Measurements from ENCODE around the gene VPS37D.
"Not testable (repeated sequence)": the region's sequence is repeated elsewhere in the genome, so short reads cannot be mapped to it uniquely, and the experiment has no call there.

Gene VPS37D

DNA sequence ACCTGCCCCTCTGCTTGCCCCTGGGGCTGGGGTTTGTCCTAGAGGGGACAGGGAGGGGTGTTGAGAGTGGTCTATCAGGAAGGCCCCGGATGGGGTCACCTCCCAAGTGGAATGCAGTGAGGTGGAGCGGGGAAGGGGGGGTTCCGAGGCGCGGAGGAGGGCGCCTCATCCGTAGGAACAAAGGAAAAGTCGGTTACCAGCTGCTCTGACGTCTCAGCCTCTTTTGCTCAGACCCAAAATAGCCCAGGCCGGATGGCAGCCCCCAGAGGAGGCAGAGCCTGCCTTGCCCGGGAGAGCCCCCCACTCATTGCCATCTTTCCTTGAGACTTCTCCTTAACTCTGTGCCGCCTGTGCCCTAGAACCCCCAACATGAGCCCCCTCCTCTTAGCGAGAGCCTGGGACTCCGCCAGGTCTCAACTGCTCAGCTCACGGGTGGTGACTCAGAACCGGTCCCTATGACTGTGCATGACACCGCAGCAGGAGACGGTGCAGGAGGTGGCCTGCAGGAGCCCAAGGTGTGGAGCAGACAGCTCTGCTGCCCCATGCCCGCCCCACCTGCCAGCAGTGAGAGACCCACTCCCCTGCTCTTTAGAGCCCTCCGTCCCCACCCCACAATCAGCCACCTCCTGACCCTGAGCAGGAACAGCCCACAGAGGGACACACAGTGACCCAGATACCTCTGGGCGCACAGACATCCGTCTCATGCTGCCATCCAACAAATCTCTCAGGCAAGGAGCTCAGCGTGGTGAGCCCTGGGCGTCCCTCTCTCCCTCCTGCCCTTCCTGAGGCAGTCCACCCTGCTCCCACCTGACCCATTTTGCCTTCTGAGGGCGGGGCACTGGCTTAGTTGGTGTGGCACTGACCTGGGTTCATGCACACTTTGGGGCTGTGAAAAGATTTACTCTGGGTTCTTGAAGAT, 38.8 kb downstream of the VPS37D start:
- DNase-seq: peak in 1 of 2 donors; percentile 36

DNA sequence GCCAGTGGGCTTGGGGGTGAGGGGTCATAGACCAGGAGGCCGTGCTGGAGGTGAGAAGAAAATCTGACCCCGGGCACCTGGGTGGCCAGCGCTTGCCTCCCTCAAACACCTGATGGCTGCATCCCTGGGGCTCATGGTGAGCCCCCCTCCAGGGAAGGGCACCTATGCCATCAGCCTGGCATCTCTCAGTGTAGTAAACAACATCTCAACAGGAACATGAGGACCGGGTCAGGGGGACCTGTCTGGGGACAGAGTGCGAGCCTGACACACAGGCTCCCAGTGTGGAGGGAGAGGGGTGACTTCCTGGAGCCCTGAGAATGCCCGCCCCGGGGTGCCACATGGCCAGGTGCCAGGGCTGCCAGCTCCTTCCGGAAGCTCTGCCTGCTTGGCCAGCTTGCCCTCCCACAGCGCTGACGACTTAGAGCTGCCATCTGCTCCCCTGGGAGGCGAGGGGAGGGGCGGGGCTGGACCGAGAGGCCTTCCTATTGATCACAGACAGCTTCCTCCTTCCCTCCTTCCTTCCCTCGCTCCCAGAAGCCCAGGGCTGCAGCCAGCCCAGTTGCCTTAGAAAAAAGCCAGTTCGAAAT, 39.5 kb downstream of the VPS37D start:
- DNase-seq: no peak

DNA sequence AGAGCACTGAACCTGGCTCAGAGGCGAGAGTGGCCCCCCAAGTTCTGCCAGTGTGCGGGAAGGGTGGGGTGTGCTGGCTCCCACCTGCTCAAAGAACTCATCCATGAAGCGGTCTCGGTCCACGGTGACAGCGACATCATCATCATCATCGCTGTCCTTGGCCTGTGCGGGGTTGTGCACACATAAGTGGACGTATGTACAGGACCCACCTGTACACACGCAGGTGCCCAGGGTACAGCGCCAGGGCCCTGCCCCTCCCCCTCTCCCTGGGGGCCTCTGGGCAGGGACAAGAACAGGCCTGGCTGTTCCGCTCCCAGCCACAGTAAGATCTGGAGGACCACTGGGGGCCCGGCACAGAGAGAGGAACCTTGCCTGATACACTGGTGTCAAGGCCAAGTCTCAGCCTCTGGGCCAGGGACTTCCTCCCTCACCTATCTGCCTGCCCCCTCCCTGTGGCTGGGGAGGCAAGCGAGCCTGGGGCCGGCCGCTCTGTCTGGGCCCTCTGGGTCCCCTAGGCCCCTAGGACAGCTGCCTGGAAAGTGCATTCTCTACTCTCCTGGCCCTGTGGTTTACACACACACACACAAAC, 41.4 kb downstream of the VPS37D start:
- no peak for DNase-seq

DNA sequence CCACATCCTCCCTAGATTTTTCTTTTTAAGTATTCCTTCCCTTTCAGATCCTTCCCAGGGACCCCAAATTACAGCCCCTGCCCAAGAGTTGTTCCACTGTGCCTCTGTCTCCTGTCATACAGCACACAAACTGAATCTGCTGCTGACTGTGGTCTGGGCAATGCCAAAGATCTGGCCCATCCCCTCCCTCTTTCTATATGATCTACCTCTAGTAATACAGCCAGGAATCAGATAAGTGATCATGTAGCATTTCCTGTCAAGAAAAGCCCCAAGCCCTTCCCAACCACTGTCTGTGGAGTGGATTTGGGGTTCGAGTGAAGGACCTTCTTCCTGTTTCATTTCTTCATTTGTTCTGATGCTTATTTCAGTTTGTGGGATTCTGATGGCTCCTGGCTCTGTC, 45.1 kb downstream of the VPS37D start:
- no peak for DNase-seq

GRCh38 chr7:73713319-73713718, 45.7 kb downstream of the VPS37D start:
- DNase-seq: not testable (repeated sequence)

DNA sequence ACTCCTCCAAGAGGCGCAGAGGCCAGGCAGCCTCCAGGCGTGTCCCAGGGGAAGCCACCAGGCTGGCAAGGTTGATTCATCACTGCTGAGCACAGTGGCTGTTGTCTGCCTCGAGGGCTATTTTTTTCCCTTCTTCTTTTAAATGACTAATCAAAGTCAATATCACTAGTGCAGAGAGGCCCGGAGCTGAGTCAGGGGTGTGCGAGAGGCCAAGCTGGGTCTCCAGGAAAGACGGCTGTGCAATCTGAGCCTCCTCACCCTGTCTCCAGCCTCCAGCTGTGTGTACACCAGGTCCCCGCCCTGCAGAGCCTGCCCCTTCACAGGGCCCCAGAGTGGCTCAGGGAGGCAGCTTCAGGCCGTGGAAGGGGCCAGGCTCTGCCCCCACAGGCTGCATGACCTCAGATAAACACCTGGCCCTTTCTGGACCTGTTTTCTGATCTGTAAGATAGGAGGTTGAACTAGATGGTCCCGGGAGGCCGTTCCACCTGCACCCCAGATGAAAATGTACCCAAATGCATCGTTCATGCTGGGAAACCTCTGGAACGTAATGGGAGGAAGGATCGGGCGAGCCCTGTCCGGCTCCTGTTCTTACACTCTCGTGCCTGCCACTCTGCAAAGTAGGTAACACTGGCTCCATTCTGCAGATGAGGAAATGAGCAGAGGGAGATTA, 48.2 kb downstream of the VPS37D start:
- peak; percentile 60 to 62 for DNase-seq

DNA sequence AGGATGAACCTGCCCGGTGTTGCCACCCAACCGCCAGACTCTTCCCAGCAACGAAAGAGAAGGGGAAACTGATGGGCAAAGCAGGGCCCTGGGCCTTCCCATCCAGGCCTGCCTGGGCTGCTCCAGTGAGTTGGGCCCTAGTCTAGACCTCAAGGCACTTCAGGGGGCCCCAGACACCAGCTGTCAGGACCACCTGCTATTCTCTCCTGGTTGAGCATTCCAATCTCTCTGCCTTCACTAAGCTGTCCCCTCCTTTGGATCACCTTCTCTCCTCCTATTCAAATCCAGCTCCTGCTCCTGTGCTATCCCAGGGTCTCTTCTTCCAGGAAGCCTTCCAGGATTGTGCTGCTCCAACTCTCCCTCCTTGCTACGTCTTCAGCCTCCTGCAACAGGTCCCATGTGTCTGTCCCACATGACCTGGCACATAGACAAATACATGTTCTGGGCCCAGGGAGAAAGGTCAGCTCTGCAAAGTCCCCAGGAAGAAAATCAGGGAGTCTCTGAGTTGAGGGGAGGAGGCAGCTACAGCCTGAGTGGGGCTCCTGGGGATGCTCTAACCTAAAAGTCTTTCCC, 48.8 kb downstream of the VPS37D start:
- no peak for DNase-seq

DNA sequence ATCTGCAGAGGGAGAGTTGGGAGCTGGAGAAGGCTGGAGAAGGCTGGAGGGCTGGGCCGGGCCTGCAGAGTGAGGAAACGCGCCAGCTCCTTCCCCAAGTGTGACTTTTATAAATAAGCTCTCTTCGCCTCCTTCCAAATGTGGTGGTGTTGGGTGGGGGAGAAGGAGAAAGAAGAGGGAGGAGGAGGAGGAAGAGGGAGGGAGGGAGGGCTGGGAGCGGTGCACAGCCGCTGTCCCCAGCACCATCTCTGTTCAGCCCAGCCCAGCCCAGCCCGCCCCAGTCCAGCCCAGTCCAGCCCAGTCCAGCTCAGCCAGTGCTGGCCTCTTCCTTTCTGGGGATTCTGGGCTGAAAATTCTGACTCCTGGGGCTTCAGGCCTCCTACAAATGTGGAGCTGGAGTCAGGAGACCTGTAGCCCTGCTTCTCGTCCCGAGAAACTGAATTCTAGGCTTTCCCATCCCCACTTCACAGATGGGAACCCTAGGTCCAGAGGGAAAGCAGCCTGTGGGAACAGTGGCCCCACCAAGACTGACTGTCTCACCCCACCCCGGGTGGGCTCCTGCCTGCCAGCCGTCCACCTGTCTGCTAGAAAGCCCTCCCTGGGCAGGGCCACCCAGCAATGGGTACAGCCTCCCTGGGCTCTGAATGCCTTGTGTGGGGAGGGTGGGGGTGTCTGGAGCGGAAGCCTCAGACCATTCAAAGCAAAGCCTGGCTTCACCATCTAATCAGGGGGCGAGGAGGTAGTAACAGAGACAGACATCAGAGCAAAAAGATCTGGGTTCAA, 49.6 kb downstream of the VPS37D start:
- no peak for DNase-seq

DNA sequence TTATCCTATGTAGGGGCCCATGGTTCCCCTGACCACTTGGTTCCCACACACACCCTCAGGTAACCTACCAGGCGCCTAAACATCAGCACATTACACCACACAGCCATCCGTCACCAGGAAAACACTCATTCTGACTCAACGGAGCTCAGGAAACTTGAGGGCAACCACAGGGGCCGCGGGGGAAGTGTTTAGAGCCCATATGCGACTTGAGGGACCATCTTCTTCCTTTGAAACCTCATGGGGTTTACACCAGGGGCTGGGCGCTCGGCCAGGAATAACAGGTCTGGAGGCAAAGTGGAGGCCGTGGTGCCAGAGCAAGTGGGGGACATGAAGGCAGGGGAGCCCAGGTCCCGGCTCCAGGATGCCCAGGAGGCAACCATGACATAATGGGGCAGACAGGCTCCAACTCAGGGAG, 50.4 kb downstream of the VPS37D start:
- DNase-seq: peak; percentile 58 to 69

DNA sequence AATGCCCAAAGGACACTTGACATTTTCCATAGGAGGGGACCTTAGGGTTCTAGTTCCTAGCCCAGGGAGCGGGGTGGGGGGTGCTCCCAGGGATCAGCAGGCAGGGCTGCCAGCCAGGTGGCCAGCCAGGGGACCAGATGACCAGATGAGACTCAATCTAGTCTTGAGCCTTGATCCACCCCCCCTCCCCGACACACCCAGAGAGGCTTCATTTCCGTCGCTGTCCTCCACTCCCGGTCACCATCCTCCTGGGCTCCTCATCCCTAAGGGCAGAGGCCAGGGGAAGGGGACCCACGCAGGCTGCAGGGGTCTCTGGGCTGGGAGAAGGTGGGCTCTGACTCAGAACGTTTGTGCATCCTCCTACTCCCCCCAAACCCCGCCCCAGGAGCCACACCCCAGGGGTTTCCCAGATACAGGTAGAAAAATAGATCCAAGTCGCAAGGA, 50.8 kb downstream of the VPS37D start:
- DNase-seq: no peak

- peak; percentile 62 to 67 for DNase-seq
Measured at GRCh38 chr7:73718905-73719805, 51.5 kb downstream of the VPS37D start, which contains the start of gene STX1A. Gene STX1A (minus strand): TSS chr7:73719669. CDS start chr7:73719631, 38 bp downstream.

DNA sequence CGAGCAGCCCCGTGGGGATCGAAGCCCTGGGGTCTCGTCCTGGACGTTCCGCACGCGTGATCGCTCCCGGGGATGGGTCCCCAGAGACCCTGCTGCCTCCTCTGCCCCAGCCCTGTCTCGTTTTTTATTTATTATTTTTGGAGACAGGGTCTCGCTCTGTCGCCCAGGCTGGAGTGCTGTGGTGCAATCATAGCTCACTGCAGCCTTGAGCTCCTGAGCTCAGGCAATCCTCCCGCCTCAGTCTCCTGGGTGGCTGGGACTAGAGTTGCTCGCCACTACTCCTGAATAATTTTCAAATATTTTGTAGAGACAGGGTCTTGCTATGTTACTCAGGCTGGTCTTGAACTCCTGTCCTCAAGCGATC, 52.2 kb downstream of the VPS37D start:
- no peak for DNase-seq

DNA sequence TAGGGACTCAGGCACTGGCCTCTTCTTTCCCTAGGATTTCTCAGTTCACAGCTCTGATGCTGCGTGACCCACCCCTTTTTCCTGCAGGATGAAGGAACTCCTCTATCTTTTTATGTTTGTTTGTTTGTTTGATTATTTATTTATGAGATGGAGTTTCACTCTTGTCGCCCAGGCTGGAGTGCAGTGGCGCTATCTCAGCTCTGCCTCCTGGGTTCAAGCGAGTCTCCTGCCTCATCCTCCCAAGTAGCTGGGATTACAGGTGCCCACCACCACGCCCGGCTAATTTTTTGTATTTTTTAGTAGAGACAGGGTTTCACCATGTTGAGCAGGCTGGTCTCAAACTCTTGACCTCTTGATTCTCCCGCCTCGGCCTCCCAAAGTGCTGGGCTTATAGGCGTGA, 52.8 kb downstream of the VPS37D start:
- DNase-seq: not testable (repeated sequence)

GRCh38 chr7:73721377-73721817, 53.8 kb downstream of the VPS37D start:
- DNase-seq: no peak
